G401.6 (cell line): Measurements from ENCODE around the gene PID1.

ENCODE experiments used
- FAIRE-seq: peaks from 2 replicates; lab custom pipeline; 2012; peaks lifted over from hg19 to GRCh38; lab: Jason Lieb, UNC

PID1 gene

GRCh38 chr2:229270551-229271410 is at the start of gene PID1:
Gene PID1 (minus strand): TSS chr2:229271287. CDS start chr2:229271043, 244 bp downstream.
- no peak for FAIRE-seq

- no peak for FAIRE-seq
Observed at GRCh38 chr2:229319558-229319957, 48.5 kb upstream of the PID1 start.

- no peak for FAIRE-seq
Observed at GRCh38 chr2:229314117-229314516, 43.0 kb upstream of the PID1 start.

- no peak for FAIRE-seq
Observed at GRCh38 chr2:229313591-229313990, 42.5 kb upstream of the PID1 start.

- FAIRE-seq, result no peak
Observed at GRCh38 chr2:229301237-229301636, 30.1 kb upstream of the PID1 start.

- no peak for FAIRE-seq
Observed at GRCh38 chr2:229300790-229301189, 29.7 kb upstream of the PID1 start.

- FAIRE-seq, result no peak
Observed at GRCh38 chr2:229300371-229300770, 29.3 kb upstream of the PID1 start.

- FAIRE-seq, result no peak
Observed at GRCh38 chr2:229297247-229297646, 26.2 kb upstream of the PID1 start.

GRCh38 chr2:229296536-229296935 is 25.4 kb upstream of the PID1 start:
- FAIRE-seq, result no peak

- no peak for FAIRE-seq
Observed at GRCh38 chr2:229296016-229296415, 24.9 kb upstream of the PID1 start.

- no peak for FAIRE-seq
Observed at GRCh38 chr2:229287823-229288222, 16.7 kb upstream of the PID1 start.

- FAIRE-seq, result no peak
Observed at GRCh38 chr2:229282758-229283546, 11.9 kb upstream of the PID1 start.

- FAIRE-seq, result no peak
Observed at GRCh38 chr2:229279516-229279915, 8.4 kb upstream of the PID1 start.

GRCh38 chr2:229275506-229275905 is 4.4 kb upstream of the PID1 start:
- FAIRE-seq, result no peak

GRCh38 chr2:229273723-229274338 is 2.7 kb upstream of the PID1 start:
- no peak for FAIRE-seq

- FAIRE-seq, result no peak
Observed at GRCh38 chr2:229273006-229273722, 2.1 kb upstream of the PID1 start.

- no peak for FAIRE-seq
Observed at GRCh38 chr2:229269941-229270340, 1.1 kb downstream of the PID1 start.

- no peak for FAIRE-seq
Observed at GRCh38 chr2:229269146-229269545, 1.9 kb downstream of the PID1 start.

GRCh38 chr2:229268626-229269025 is 2.5 kb downstream of the PID1 start:
- no peak for FAIRE-seq

GRCh38 chr2:229267080-229267479 is 4.0 kb downstream of the PID1 start:
- no peak for FAIRE-seq

GRCh38 chr2:229265727-229266126 is 5.4 kb downstream of the PID1 start:
- FAIRE-seq, result no peak

- no peak for FAIRE-seq
Observed at GRCh38 chr2:229261599-229261998, 9.5 kb downstream of the PID1 start.
